H54 (cell line): ENCODE results near the gene TIRAP.
"Not testable (repeated sequence)": the region's sequence is repeated elsewhere in the genome, so short reads cannot be mapped to it uniquely, and the experiment has no call there.

Experiments
- DNase-seq: peaks from one replicate; pipeline ENCODE4 v3.0.0; 2011; ENCODE audit warnings: low spot score, mixed read lengths; ENCODE audit not compliant: insufficient read length
- FAIRE-seq: peaks from 3 replicates; lab custom pipeline; 2011; peaks lifted over from hg19 to GRCh38; lab: Jason Lieb, UNC
- POLR2A ChIP-seq: IDR thresholded peaks from 2 replicates; pipeline ENCODE4 v1.6.1; 2011; ENCODE audit warnings: low read depth, mild to moderate bottlenecking, low read length

The TIRAP gene, protein sequence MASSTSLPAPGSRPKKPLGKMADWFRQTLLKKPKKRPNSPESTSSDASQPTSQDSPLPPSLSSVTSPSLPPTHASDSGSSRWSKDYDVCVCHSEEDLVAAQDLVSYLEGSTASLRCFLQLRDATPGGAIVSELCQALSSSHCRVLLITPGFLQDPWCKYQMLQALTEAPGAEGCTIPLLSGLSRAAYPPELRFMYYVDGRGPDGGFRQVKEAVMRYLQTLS

GRCh38 chr11:126282736-126283591 is at the start of gene TIRAP:
TIRAP (plus strand) TSS chr11:126283093; CDS start chr11:126290895, 7,802 bp downstream.
- peak; percentile 56 for DNase-seq
- no peak for FAIRE-seq
- peak; percentile 64; the same call in 1 of the 2 replicates for TF ChIP-seq POLR2A

GRCh38 chr11:126233391-126233790 is 49.5 kb upstream of the TIRAP start:
- no peak for TF ChIP-seq POLR2A
- DNase-seq, result no peak
- FAIRE-seq, result no peak

DNA sequence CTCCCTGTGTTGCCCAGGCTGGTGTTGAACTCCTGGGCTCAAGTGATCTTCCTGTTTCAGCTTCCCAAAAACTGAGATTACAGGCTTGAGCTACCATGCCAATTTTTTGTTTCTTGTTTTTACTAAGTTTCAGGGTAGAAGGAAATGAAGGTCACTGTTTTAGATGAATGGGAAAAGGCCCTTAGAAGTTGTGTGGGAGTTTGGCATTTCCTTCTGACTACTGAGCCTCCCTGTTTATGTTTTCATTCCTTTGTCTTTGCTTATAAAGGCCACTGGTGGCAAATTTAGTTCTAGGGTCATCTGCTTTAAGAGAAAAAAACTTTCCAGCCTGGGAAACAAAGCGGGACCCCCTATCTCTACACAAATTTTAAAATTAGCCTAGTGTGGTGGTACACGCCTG is 36.3 kb upstream of the TIRAP start:
- FAIRE-seq (no peak), DNase-seq (no peak)
- no peak for TF ChIP-seq POLR2A

- DNase-seq (no peak), FAIRE-seq (no peak)
- no peak for TF ChIP-seq POLR2A
These were observed 29.6 kb upstream of the TIRAP start for GRCh38 chr11:126253265-126253664.

GRCh38 chr11:126254819-126255218 is 28.1 kb upstream of the TIRAP start:
- TF ChIP-seq POLR2A, result no peak
- DNase-seq (no peak), FAIRE-seq (no peak)

DNA sequence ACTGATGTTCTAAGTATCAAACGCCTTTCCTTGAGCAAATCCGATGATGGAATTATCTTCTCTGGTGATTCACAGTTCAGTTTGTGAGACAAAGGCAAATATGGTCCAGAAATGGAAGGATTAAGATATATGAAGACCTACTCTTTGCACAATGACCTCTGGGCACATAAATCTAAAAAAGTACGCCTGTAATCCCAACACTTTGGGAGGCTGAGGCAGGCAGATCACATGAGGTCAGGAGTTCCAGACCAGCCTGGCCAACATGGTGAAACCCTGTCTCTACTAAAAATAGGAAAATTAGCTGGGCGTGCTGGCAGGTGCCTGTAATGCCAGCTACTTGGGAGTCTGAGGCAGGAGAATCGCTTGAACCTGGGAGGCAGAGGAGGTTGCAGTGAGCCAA is 27.4 kb upstream of the TIRAP start:
- not testable (repeated sequence) for DNase-seq, FAIRE-seq

DNA sequence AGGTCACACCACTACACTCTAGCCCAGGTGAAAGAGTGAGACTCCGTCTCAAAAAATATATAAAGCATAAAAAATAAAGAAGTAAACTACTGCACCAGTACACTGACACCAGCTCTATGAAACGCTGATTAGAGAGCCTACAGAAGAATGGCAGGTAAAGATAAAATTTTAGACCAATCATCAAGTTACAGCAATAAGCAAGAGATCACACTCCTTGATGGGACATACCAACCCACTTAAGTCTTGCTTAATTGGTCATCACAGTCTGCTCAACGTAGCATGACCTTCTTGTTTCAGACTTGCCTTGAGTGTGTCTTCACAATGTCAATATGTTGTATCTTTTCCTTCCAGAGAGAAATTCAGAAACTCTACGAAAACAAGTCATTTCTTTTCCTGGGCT is 26.7 kb upstream of the TIRAP start:
- no peak for TF ChIP-seq POLR2A
- DNase-seq, result no peak
- FAIRE-seq, result no peak

DNA sequence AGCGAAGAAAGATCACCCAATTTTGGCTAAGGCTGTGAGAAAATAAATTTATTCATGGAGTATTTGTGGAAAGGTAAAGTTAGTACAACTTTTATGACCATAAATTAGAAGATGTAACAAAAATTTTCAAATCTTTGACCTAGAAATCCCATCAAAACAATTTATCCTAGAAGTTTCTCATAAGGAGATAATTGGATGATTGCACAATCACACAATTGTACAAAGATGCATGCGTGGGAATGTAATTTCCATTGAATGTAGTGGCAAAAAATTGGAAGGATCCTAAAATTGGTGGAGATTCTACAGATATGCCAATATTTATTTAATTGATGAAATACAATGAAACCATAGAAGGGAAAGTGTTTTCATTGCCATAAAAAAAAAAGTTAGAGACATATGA is 25.7 kb upstream of the TIRAP start:
- no peak for FAIRE-seq
- no peak for TF ChIP-seq POLR2A
- no peak for DNase-seq

DNA sequence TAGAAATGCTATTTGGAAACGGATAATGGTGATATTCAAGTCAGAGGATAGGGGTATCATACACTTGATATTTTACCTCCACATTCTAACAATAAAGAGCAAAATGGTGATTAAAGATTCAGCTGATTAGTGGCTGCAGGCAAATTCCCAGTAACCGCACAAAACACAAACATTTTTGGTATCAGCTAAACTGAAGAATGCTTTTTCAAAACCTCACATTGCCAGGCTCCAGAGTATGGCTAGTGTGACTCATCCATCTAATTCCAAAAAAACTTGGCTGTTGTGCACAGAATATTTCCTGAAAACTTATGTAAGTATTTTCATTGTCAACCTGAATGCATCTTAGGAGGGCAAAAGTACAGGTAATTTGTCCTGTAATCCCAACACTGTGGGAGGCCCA is 25.1 kb upstream of the TIRAP start:
- FAIRE-seq (no peak), DNase-seq (no peak)
- TF ChIP-seq POLR2A, result no peak

- no peak for TF ChIP-seq POLR2A
- FAIRE-seq, result no peak
These were observed 20.7 kb upstream of the TIRAP start for GRCh38 chr11:126262216-126262615.

DNA sequence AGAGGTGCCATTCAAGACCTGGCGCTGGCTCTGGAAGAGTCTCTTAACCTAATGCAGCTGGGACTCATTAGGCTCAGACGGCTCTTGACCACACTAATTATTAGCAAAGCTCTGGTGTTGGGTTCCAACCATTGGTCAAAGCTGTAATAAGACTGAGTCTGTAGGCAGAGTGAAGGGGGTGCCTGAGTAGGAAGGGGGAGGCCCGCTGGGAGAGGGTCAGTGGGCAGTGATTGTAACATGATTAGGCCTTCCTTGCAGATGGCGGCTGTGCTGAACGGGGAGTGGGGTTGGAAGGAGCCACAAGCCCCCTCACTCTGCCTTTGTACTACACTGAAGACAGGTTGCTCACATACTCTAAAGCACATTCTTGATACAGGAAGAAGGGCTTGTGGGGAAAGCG is 19.4 kb upstream of the TIRAP start:
- no peak for TF ChIP-seq POLR2A
- FAIRE-seq (no peak), DNase-seq (no peak)

More at GRCh38 chr11:126262216-126262615, 20.7 kb upstream of the TIRAP start:
- no peak for DNase-seq

- TF ChIP-seq POLR2A, result no peak
- no peak for DNase-seq
- no peak for FAIRE-seq
These were observed 17.1 kb upstream of the TIRAP start for GRCh38 chr11:126265811-126266210.

- no peak for DNase-seq
- FAIRE-seq, result no peak
- TF ChIP-seq POLR2A, result no peak
These were observed 15.2 kb upstream of the TIRAP start for GRCh38 chr11:126267650-126268049.

- DNase-seq (peak; percentile 36), FAIRE-seq (no peak)
- TF ChIP-seq POLR2A, result no peak
These were observed 14.6 kb upstream of the TIRAP start for GRCh38 chr11:126268361-126268707.
